GM23338 (cell line): ENCODE data around the gene GPR35. TPM values are rescaled to one million over a fixed set of nuclear protein-coding genes. Genes with fewer than 3 reads are reported as not detected.

Experiments used
- ATAC-seq: fragments of 200-7000 bp; cut with Tn5 transposase; 3 replicates; pipeline ENCODE4 v1.9.1; 2020
- DNase-seq: peaks from one replicate; pipeline ENCODE4 v3.0.0-alpha.2; 2015; ENCODE audit warnings: low spot score
- H2AFZ ChIP-seq: fragments of 200-600 bp; sonication (generic); 2 replicates; pipeline ENCODE4 v1.8.0; 2016; ENCODE audit warnings: antibody characterized with exemption, mild to moderate bottlenecking, moderate library complexity
- H3F3A ChIP-seq: fragments of 200-600 bp; sonication (generic); replicated peaks from 2 replicates; pipeline ENCODE4 v1.8.0; 2017; ENCODE audit warnings: antibody characterized with exemption, mixed run types, low read depth
- H3K27ac ChIP-seq: fragments of 200-600 bp; sonication (generic); 2 replicates; pipeline ENCODE4 v1.6.1; 2016; ENCODE audit warnings: low read depth
- H3K27me3 ChIP-seq: fragments of 200-600 bp; sonication (generic); 2 replicates; pipeline ENCODE4 v1.8.0; 2016; ENCODE audit warnings: mild to moderate bottlenecking, mixed run types, moderate library complexity; ENCODE audit not compliant: insufficient read depth
- H3K36me3 ChIP-seq: fragments of 200-600 bp; sonication (generic); 2 replicates; pipeline ENCODE4 v1.8.0; 2016; ENCODE audit warnings: mild to moderate bottlenecking; ENCODE audit not compliant: insufficient read depth
- H3K4me1 ChIP-seq: fragments of 200-600 bp; sonication (generic); 2 replicates; pipeline ENCODE4 v1.8.0; 2016; ENCODE audit warnings: mild to moderate bottlenecking, moderate library complexity; ENCODE audit not compliant: insufficient read depth
- H3K4me2 ChIP-seq: fragments of 200-600 bp; sonication (generic); 2 replicates; pipeline ENCODE4 v1.7.1; 2017; ENCODE audit warnings: mixed run types
- H3K4me3 ChIP-seq: fragments of 200-600 bp; sonication (generic); 2 replicates; pipeline ENCODE4 v1.6.1; 2016; ENCODE audit warnings: mixed run types
- H3K79me2 ChIP-seq: fragments of 200-600 bp; sonication (generic); replicated peaks from 2 replicates; pipeline ENCODE4 v1.8.0; 2017; ENCODE audit warnings: mild to moderate bottlenecking; ENCODE audit not compliant: insufficient read depth
- H3K9me2 ChIP-seq: fragments of 200-600 bp; sonication (generic); 2 replicates; pipeline ENCODE4 v1.8.0; 2017; ENCODE audit not compliant: insufficient read depth
- H4K20me1 ChIP-seq: fragments of 200-600 bp; sonication (generic); replicated peaks from 2 replicates; pipeline ENCODE4 v1.8.0; 2017; ENCODE audit warnings: mild to moderate bottlenecking; ENCODE audit not compliant: insufficient read depth
- H3K27ac Mint-ChIP-seq: 2 replicates; pipeline ENCODE4 v1.8.0; 2020; ENCODE audit warnings: inconsistent platforms, mild to moderate bottlenecking, moderate library complexity, mixed read lengths
- H3K27me3 Mint-ChIP-seq: 3 replicates; pipeline ENCODE4 v1.8.0; 2022; ENCODE audit warnings: low read depth, mild to moderate bottlenecking, moderate library complexity, mixed read lengths, inconsistent platforms; ENCODE audit not compliant: insufficient read depth, poor library complexity
- H3K36me3 Mint-ChIP-seq: 3 replicates; pipeline ENCODE4 v1.8.0; 2021; ENCODE audit warnings: low read depth, mild to moderate bottlenecking, inconsistent platforms, moderate library complexity, mixed read lengths
- H3K4me1 Mint-ChIP-seq: 3 replicates; pipeline ENCODE4 v1.8.0; 2020; ENCODE audit warnings: mild to moderate bottlenecking, inconsistent platforms, mixed read lengths
- H3K4me3 Mint-ChIP-seq: 3 replicates; pipeline ENCODE4 v1.8.0; 2021; ENCODE audit warnings: moderate library complexity, mild to moderate bottlenecking, inconsistent platforms, mixed read lengths
- H3K9me3 Mint-ChIP-seq: 3 replicates; pipeline ENCODE4 v1.8.0; 2020; ENCODE audit warnings: moderate library complexity, mild to moderate bottlenecking, inconsistent platforms, mixed read lengths
- CREB1 ChIP-seq: fragments of 250-450 bp; sonication (Bioruptor Pico); IDR thresholded peaks from 2 replicates; pipeline ENCODE4 v1.5.0; 2020; ENCODE audit warnings: low read depth, mild to moderate bottlenecking, moderate library complexity
- EZH2 ChIP-seq: fragments of 200-600 bp; sonication (generic); IDR thresholded peaks from one replicate; pipeline ENCODE4 v1.8.0; 2017; ENCODE audit warnings: antibody characterized with exemption, mild to moderate bottlenecking, low read depth; ENCODE audit not compliant: unreplicated experiment
- JUNB ChIP-seq: IDR thresholded peaks from one replicate; pipeline ENCODE4 v1.6.1; 2016; ENCODE audit warnings: antibody characterized with exemption; ENCODE audit not compliant: unreplicated experiment
- STAT1 ChIP-seq: IDR thresholded peaks from one replicate; pipeline ENCODE4 v1.6.1; 2016; ENCODE audit warnings: antibody characterized with exemption; ENCODE audit not compliant: unreplicated experiment
- ZNF114 ChIP-seq: fragments of 250-450 bp; sonication (Bioruptor Pico); IDR thresholded peaks from 2 replicates; pipeline ENCODE4 v1.5.0; 2020; ENCODE audit warnings: mild to moderate bottlenecking, moderate library complexity
- ZNF331 ChIP-seq: fragments of 250-450 bp; sonication (Bioruptor Pico); IDR thresholded peaks from 2 replicates; pipeline ENCODE4 v1.5.0; 2020; ENCODE audit warnings: low read depth, mild to moderate bottlenecking, moderate library complexity
- polyA plus RNA-seq: library from polyadenylated mRNA; unstranded; fragments of >200 nt; fragmentation: Nextera tagmentation; extraction: Ambion mirVana; gene quantifications from 2 replicates; pipeline ENCODE4 v1.2.1, GENCODE V29; 2016
- total RNA-seq: library from RNA; depleted of rRNA; stranded (reverse); fragments of >200 nt; shearing (Covaris generic); gene quantifications from 2 replicates; pipeline ENCODE4 v1.2.3, GENCODE V29; 2014
- TF ChIP-seq, protein P1 (sequence below): fragments of 250-450 bp; sonication (Bioruptor Pico); IDR thresholded peaks from 2 replicates; pipeline ENCODE4 v1.5.0; 2020; ENCODE audit warnings: mild to moderate bottlenecking, moderate library complexity
- TF ChIP-seq, protein P2 (sequence below): IDR thresholded peaks from 2 replicates; pipeline ENCODE4 v1.6.1; 2016; ENCODE audit warnings: antibody characterized with exemption

The GPR35 gene
- total and polyA plus RNA-seq, 2 experiments from 2014 or later: not detected

DNA sequence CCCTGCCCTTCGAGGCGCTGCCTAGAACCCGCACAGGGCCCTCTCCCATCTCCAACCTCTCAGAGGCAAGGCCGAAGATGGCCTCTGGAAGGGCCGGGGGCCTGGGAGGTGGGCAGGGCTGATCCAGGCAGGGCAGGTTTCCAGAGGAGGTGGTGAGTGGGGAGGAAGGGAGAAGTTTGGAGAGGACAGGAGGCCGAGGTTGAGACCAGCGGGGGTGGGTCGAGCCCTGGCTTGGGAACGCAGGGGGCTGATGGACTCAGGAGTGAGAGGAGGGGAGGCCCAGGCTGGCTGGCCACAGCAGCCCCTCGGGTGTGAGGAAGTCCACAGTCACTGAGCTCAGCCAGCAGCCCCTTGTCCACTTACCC, 28.2 kb upstream of the GPR35 start (continued):
- TF ChIP-seq, protein P1, sequence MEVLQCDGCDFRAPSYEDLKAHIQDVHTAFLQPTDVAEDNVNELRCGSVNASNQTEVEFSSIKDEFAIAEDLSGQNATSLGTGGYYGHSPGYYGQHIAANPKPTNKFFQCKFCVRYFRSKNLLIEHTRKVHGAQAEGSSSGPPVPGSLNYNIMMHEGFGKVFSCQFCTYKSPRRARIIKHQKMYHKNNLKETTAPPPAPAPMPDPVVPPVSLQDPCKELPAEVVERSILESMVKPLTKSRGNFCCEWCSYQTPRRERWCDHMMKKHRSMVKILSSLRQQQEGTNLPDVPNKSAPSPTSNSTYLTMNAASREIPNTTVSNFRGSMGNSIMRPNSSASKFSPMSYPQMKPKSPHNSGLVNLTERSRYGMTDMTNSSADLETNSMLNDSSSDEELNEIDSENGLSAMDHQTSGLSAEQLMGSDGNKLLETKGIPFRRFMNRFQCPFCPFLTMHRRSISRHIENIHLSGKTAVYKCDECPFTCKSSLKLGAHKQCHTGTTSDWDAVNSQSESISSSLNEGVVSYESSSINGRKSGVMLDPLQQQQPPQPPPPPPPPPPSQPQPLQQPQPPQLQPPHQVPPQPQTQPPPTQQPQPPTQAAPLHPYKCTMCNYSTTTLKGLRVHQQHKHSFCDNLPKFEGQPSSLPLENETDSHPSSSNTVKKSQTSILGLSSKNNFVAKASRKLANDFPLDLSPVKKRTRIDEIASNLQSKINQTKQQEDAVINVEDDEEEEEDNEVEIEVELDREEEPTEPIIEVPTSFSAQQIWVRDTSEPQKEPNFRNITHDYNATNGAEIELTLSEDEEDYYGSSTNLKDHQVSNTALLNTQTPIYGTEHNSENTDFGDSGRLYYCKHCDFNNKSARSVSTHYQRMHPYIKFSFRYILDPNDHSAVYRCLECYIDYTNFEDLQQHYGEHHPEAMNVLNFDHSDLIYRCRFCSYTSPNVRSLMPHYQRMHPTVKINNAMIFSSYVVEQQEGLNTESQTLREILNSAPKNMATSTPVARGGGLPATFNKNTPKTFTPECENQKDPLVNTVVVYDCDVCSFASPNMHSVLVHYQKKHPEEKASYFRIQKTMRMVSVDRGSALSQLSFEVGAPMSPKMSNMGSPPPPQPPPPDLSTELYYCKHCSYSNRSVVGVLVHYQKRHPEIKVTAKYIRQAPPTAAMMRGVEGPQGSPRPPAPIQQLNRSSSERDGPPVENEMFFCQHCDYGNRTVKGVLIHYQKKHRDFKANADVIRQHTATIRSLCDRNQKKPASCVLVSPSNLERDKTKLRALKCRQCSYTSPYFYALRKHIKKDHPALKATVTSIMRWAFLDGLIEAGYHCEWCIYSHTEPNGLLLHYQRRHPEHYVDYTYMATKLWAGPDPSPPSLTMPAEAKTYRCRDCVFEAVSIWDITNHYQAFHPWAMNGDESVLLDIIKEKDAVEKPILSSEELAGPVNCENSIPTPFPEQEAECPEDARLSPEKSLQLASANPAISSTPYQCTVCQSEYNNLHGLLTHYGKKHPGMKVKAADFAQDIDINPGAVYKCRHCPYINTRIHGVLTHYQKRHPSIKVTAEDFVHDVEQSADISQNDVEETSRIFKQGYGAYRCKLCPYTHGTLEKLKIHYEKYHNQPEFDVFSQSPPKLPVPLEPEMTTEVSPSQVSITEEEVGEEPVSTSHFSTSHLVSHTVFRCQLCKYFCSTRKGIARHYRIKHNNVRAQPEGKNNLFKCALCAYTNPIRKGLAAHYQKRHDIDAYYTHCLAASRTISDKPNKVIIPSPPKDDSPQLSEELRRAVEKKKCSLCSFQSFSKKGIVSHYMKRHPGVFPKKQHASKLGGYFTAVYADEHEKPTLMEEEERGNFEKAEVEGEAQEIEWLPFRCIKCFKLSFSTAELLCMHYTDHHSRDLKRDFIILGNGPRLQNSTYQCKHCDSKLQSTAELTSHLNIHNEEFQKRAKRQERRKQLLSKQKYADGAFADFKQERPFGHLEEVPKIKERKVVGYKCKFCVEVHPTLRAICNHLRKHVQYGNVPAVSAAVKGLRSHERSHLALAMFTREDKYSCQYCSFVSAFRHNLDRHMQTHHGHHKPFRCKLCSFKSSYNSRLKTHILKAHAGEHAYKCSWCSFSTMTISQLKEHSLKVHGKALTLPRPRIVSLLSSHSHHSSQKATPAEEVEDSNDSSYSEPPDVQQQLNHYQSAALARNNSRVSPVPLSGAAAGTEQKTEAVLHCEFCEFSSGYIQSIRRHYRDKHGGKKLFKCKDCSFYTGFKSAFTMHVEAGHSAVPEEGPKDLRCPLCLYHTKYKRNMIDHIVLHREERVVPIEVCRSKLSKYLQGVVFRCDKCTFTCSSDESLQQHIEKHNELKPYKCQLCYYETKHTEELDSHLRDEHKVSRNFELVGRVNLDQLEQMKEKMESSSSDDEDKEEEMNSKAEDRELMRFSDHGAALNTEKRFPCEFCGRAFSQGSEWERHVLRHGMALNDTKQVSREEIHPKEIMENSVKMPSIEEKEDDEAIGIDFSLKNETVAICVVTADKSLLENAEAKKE (CRISPR knock-in tag): no peak
- TF ChIP-seq JUNB: no peak

DNA sequence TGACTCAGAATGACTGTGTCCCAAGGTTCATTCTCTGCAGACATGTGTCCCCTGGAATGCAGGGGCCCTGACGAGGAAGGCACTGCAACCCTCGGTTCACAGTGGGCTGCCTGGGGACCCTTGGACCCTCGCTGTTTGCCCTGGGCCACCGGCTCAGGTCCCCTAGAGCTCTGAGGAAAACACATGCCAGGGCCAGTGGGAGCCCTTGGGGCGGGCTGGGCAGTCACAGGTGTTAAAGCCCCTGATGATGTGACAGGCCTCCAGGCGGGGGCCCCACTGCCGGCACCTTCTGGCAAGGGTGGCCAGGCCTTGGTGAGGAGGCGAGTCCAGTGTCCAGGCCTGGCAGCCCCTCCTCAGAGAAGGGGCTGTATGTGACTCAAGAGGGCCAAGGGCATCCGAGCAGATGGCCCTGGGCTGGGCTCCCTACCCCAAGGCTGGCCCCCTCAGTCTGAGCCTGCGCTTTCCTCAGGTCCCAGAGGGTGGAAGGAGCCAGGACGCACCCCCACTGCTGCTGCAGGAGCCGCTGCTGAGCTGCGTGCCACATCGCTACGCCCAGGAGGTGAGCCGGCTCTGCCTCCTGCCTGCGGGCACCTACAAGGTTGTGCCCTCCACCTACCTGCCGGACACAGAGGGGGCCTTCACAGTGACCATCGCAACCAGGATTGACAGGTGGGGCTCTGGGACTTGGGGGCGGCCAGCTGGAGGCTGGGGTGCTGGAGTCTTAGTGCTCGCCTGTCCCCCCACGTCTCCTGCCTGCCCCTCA, 27.7 kb upstream of the GPR35 start:
- no peaks in the 10 kb centered on the region for H3K36me3 ChIP-seq
- peaks cover 3% of the 10 kb centered on the region for H3K79me2 ChIP-seq
- H3K4me1 ChIP-seq: no peaks in the 10 kb centered on the region
- no peak overlapping the region for H3K4me2 ChIP-seq
- H3K9me3 Mint-ChIP-seq: no peaks in the 10 kb centered on the region
- no peak overlapping the region for H3K4me3 ChIP-seq
- H3K36me3 Mint-ChIP-seq: peaks cover 2% of the 10 kb centered on the region; the same call in 2 of the 3 replicates
- no peak overlapping the region for H3K4me3 Mint-ChIP-seq
- H3K9me2 ChIP-seq: no peaks in the 10 kb centered on the region
- H3K27me3 Mint-ChIP-seq: peaks cover 1% of the 10 kb centered on the region
- H3F3A ChIP-seq: no peaks in the 10 kb centered on the region
- ATAC-seq (no peak), DNase-seq (no peak)
- no peaks in the 10 kb centered on the region; the same call in 2 of the 3 replicates for H3K4me1 Mint-ChIP-seq
- no peak overlapping the region for H2AFZ ChIP-seq
- peaks cover 3% of the 10 kb centered on the region for H4K20me1 ChIP-seq
- H3K27me3 ChIP-seq: no peaks in the 10 kb centered on the region
- H3K27ac ChIP-seq: no peak overlapping the region
- no peak overlapping the region for H3K27ac Mint-ChIP-seq
- no peak for TF ChIP-seq ZNF114
- TF ChIP-seq, protein P1 (CRISPR knock-in tag): no peak
- TF ChIP-seq CREB1: no peak
- TF ChIP-seq ZNF331 (CRISPR knock-in tag): no peak
- TF ChIP-seq STAT1: no peak
- no peak for TF ChIP-seq EZH2
- TF ChIP-seq, protein P2, sequence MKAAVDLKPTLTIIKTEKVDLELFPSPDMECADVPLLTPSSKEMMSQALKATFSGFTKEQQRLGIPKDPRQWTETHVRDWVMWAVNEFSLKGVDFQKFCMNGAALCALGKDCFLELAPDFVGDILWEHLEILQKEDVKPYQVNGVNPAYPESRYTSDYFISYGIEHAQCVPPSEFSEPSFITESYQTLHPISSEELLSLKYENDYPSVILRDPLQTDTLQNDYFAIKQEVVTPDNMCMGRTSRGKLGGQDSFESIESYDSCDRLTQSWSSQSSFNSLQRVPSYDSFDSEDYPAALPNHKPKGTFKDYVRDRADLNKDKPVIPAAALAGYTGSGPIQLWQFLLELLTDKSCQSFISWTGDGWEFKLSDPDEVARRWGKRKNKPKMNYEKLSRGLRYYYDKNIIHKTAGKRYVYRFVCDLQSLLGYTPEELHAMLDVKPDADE: no peak
